Loucy (cell line): ENCODE data around the gene DHRSX.

Experiments used
- EZH2phosphoT487 ChIP-seq: fragments of 200-600 bp; IDR thresholded peaks from 2 replicates; pipeline ENCODE4 v1.6.1; 2018; ENCODE audit warnings: antibody characterized with exemption, mild to moderate bottlenecking, moderate library complexity, borderline replicate concordance
- TF ChIP-seq, protein P1 (sequence below): fragments of 200-600 bp; sonication (generic); conservative IDR thresholded peaks from 2 replicates; pipeline ENCODE4 v1.5.1; 2014; ENCODE audit warnings: mild to moderate bottlenecking, antibody characterized with exemption, low read length

DNA sequence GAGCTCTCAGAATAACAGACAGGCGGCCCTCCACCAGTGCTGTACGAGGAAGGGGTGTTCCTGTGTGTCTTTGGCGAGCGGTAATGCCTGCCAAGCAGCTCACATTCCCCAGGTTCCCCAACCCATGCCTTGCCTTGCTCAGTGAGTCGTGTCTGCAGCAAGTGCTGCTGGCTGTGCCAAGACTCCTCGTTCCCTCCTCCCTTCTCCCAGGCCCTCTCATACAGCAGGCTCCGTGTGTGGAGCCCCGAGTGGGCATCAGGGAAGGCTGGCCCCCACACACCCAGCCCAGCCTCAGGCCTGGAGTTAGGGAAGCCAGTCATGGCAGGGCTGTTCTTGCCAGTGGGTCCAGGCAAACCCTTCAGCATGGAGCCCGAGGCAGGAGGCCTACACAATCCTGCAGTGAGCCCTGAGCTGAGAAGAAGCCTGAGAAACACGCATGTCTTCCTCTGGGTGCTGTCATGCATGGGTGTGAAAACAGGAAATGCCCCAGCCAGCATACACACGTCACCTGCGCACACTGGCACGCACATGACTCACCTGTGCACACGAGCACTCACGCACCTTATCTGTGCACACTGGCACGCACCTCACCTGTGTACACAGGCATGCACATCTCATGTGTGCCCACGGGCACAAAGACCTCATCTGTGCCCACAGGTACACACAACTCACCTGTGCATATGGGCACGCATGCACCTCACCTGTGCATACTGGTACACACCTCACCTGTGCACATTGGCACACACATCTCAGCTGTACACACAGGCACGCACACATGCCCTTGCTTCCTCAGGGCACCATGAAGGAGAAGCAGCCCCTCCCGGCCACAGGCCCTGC is 238.7 kb downstream of the DHRSX start:
- TF ChIP-seq, protein P1, sequence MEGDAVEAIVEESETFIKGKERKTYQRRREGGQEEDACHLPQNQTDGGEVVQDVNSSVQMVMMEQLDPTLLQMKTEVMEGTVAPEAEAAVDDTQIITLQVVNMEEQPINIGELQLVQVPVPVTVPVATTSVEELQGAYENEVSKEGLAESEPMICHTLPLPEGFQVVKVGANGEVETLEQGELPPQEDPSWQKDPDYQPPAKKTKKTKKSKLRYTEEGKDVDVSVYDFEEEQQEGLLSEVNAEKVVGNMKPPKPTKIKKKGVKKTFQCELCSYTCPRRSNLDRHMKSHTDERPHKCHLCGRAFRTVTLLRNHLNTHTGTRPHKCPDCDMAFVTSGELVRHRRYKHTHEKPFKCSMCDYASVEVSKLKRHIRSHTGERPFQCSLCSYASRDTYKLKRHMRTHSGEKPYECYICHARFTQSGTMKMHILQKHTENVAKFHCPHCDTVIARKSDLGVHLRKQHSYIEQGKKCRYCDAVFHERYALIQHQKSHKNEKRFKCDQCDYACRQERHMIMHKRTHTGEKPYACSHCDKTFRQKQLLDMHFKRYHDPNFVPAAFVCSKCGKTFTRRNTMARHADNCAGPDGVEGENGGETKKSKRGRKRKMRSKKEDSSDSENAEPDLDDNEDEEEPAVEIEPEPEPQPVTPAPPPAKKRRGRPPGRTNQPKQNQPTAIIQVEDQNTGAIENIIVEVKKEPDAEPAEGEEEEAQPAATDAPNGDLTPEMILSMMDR = no peak
- no peak for TF ChIP-seq EZH2phosphoT487
